Heart left ventricle (tissue), 13 donors: ENCODE measurements around the gene GNS.

Experiments
- CTCF ChIP-seq, 12 donors: fragments of 200-600 bp; sonication (generic) in 4 of 12; IDR thresholded peaks; one replicate each; pipeline versions ENCODE4 v1.5.0 to v1.8.0; 2018 to 2022; ENCODE audit warnings: antibody characterized with exemption in 12 of 12, mild to moderate bottlenecking in 5 of 12
- POLR2A ChIP-seq, 2 donors: fragments of 450-650 bp; IDR thresholded peaks; one replicate each; pipeline ENCODE4 v1.6.1; 2017; ENCODE audit warnings: antibody characterized with exemption in 2 of 2, mild to moderate bottlenecking in 2 of 2, moderate library complexity in 2 of 2
- donor health status: ischemic (EF 13 %, LVEDD 7.1; RV severe dilation, severe dysfunction).
- donor health status: DM: no; HTN: yes; CAD: no.
- donor health status: DM: no; HTN: no; CAD: no.
- donor health status: ischemic (EF 25% LVEDD 6.9; RV normal size, moderate dysfunction).
- donor health status: ischemic (EF 25% LVEDD 5.7; RV mildly dilated, moderate dysfunction).
- donor health status: ischemic (EF 35%, LVEDD 5.7; RV mildly dilated, moderate dysfunction).
- donor health status: nonischemic (EF 11% LVEDD 7.7; RV severe dilation, severe dysfunction).
- donor health status: DM: yes; HTN: yes; CAD: no.
- donor health status: PGD.
- donor health status: ischemic (EF 29% LVEDD 5.4; RV normal size, mild dysfunction).
- donor health status: nonischemic (EF 23%, LVEDD 6.1; RV moderate dilation, normal function).

- no peak for TF ChIP-seq CTCF (IDR thresholded peaks at IDR 0.05)
- no peak for TF ChIP-seq POLR2A (IDR thresholded peaks at IDR 0.05)
Observed at GRCh38 chr12:64724201-64724745, 34.9 kb downstream of the GNS start.
